Effector memory CD4-positive, alpha-beta T cell (primary cell): ENCODE measurements around the gene TAF4.

Experiments
- DNase-seq, 3 donors: peaks; one replicate each; pipeline ENCODE4 v3.0.0-alpha.2; 2020
- H3K27ac ChIP-seq: 2 replicates; pipeline ENCODE4 v1.7.0; 2013; ENCODE audit warnings: mild to moderate bottlenecking, low read length, moderate library complexity; ENCODE audit not compliant: insufficient read depth, poor library complexity, severe bottlenecking
- H3K27me3 ChIP-seq: replicated peaks from 2 replicates; pipeline ENCODE4 v1.7.0; 2013; ENCODE audit warnings: mild to moderate bottlenecking, low read length; ENCODE audit not compliant: insufficient read depth, control insufficient read depth, poor library complexity, severe bottlenecking
- H3K36me3 ChIP-seq: 2 replicates; pipeline ENCODE4 v1.7.0; 2013; ENCODE audit warnings: mild to moderate bottlenecking, low read length, moderate library complexity; ENCODE audit not compliant: control insufficient read depth, insufficient read depth
- H3K4me1 ChIP-seq: 2 replicates; pipeline ENCODE4 v1.7.0; 2013; ENCODE audit warnings: low read length, mild to moderate bottlenecking; ENCODE audit not compliant: control insufficient read depth, insufficient read depth, poor library complexity, severe bottlenecking
- H3K4me3 ChIP-seq: 2 replicates; pipeline ENCODE4 v1.7.0; 2013; ENCODE audit warnings: low read length, low read depth, mild to moderate bottlenecking; ENCODE audit not compliant: insufficient read depth, poor library complexity, severe bottlenecking
- H3K9me3 ChIP-seq: 2 replicates; pipeline ENCODE4 v1.7.0; 2013; ENCODE audit warnings: mild to moderate bottlenecking, low read length, moderate library complexity; ENCODE audit not compliant: control insufficient read depth

TAF4 gene

DNA sequence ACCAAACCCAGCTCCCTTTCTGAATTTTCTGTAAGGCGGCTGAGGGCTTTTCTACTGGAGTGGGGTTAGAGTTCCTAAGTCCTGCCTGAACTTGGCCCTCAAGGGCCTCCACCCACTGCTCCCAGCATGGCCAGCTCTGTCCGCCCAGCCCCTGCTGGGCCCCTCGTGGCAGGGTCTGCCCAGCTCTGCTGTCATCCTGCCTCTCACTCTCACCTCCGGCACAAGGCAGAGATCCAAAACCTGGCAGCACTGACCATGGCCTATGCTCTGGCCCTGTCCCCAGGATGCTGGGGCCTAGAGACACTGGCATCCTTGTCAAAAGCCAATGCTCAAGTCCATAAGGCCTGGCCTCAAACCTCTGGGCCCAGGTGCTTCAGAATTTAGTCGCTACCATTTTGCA, 61.1 kb downstream of the TAF4 start:
- H3K27ac ChIP-seq, result no peak overlapping the region
- no peak overlapping the region for H3K4me3 ChIP-seq
- no peaks in the 10 kb centered on the region for H3K4me1 ChIP-seq
- peaks cover 78% of the 10 kb centered on the region for H3K36me3 ChIP-seq
- no peak for DNase-seq
- no peaks in the 10 kb centered on the region for H3K27me3 ChIP-seq
- no peaks in the 10 kb centered on the region for H3K9me3 ChIP-seq

DNA sequence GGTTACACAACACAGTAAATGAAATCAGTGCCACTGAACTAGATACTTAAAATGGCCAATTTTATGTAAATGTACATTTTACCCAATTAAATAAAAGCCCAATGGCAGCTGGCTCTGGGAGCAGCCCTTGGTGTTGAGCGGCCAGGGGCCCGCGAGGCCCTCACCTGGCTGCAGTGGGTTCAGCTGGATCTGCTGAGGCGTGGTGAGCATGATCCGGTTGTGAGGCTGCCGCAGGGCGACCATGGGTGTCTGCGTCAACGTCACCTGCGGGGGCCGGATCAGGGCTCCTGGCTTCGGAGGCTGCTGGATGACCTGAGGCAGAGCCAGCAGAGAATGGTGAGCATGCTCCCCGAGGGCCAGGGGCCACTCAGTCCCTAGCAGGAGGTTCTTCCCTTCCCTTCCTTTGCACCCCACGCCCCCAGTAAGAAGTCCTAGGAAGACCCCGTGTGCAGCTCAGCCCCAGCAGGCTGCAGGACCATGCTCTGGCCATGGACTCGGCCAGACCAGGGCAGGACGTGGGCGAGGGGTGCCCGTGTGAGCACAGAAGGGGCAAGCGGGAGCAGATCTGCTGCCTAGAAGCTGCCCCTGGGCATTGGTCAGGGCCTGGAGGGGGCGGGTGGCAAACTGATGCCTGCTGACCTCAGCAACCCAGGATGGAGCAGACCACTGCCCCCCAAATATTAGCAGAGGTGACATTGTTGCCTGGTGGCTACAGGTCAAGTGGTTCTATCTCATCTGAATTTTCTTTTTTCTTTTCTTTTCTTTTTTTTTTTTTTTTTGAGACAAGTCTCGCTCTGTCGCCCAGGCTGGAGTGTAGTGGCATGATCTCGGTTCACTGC, 61.9 kb downstream of the TAF4 start:
- no peak for DNase-seq
- Histone ChIP-seq H3K9me3 (no peaks in the 10 kb centered on the region), H3K27ac (no peak overlapping the region), H3K4me1 (no peaks in the 10 kb centered on the region), H3K27me3 (no peaks in the 10 kb centered on the region), H3K4me3 (no peak overlapping the region), H3K36me3 (peaks cover 80% of the 10 kb centered on the region)

- H3K27ac ChIP-seq, result no peak overlapping the region
- H3K9me3 ChIP-seq, result no peaks in the 10 kb centered on the region
- DNase-seq, result no peak
- H3K4me3 ChIP-seq, result no peak overlapping the region
- H3K36me3 ChIP-seq, result peaks cover 77% of the 10 kb centered on the region
- no peaks in the 10 kb centered on the region for H3K4me1 ChIP-seq
- H3K27me3 ChIP-seq, result no peaks in the 10 kb centered on the region
Measured at GRCh38 chr20:62002882-62003480, 62.7 kb downstream of the TAF4 start.

DNA sequence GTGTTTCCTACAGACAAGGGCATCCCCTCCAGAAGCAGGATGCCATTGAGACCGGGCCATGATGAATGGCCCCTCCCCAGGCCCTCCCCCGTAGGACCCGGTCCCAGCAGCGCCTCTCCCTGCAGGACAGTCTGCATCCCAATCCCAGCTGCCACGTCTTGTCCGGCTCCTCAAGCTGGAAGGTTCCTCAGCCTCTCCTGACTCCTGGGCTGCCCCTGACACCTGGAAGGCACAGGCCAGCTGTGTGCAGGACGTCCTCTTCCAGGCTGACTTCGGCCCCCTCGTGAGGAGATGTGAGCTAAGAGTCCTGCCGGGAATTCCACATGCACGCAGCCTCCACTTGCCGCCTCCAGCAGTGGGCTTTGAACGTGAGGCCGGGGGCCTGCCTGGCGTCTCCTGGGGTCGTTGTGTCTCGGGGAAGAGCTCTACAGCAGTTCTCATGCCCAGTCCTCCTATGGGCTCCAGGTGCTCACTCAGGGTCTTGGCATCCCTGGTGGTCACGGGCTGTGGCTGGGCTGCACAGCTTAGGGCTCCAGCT, 64.4 kb downstream of the TAF4 start:
- Histone ChIP-seq H3K4me1 (no peaks in the 10 kb centered on the region), H3K36me3 (peaks cover 62% of the 10 kb centered on the region), H3K9me3 (no peaks in the 10 kb centered on the region), H3K27ac (no peak overlapping the region), H3K27me3 (no peaks in the 10 kb centered on the region), H3K4me3 (no peak overlapping the region)
- DNase-seq, result no peak

DNA sequence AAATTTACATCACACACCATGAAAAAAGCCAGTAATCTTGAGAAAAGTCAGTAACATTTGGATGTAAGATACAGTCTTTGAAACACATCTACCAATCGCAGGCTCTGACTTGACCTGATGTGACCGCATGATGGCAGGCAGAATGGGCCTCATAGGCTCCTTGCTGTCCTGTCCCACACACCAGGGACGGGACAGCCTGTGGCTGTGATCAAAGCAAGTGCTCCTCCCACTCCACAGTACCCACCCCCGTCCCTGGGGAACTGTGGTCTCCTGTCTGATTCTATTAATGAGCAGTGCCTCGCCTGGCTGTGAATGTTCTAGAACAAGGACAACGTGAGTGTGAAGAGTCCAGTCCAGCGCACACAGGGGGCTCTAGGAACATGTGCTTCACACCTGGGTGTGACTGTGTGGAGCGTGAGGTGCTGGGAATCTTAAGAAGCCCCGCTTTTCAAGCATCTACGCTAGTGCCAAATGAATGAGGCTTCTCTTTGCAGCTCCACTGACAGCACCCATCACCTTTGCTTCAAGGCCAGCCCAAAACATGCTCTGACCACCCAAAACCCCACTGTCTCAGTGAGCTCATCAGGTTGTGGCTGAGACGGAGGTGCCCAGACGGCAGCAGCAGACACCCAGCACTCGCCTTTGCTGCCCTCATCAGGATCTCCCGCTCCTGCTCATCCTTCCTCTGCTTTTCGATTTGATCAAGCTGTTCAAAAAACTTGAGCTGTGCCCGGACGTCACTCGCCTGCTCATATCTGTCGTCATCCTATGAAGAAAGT, 67.1 kb downstream of the TAF4 start:
- H3K36me3 ChIP-seq, result peaks cover 60% of the 10 kb centered on the region
- H3K4me1 ChIP-seq, result no peaks in the 10 kb centered on the region
- H3K27ac ChIP-seq, result no peak overlapping the region

DNA sequence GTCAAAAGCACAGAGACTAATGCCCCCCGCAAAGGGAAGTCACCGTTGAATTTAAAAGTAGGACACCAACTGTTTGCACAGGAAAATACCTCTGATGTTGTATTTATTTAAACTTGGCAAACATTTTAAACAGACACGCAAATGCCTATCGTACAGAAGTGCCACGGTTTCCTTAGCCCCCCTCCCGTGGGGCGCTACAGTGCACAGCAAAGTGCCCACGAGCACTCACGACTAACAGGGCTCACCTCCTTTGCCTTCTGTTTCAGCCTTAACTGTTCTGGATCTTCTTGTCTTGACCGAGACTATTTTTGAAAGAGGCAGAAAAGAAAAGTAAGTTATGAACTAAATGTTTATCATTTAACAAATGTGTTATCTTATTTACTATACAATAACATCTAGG, 67.8 kb downstream of the TAF4 start:
- Histone ChIP-seq H3K9me3 (no peaks in the 10 kb centered on the region), H3K27me3 (no peaks in the 10 kb centered on the region), H3K4me3 (no peak overlapping the region), H3K36me3 (peaks cover 61% of the 10 kb centered on the region), H3K27ac (no peak overlapping the region), H3K4me1 (no peaks in the 10 kb centered on the region)
- no peak for DNase-seq

More for the DNA sequence above, 67.1 kb downstream of the TAF4 start:
- no peaks in the 10 kb centered on the region for H3K27me3 ChIP-seq
- H3K9me3 ChIP-seq, result no peaks in the 10 kb centered on the region
- no peak overlapping the region for H3K4me3 ChIP-seq
- DNase-seq, result no peak

DNA sequence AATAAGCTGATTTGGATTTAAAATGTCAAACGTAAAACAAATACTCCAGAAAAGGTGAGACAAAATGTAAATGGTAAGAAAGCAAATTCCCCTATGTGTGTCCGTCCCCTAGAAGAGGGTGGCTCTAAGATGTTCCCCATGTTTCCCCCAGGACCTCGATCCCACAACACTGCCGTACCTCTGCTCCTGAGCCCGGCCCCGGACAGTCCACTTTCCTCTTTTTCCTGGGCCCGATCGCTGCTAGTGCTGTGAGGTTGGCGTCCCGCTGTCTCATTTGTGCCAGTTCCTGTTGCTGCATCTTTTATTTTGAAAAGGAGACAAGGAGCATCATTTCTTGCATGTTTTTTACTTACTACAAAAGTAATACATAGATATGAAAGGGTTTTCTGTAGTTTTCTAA, 68.3 kb downstream of the TAF4 start:
- H3K27ac ChIP-seq, result no peak overlapping the region
- no peak for DNase-seq
- no peaks in the 10 kb centered on the region for H3K27me3 ChIP-seq
- no peak overlapping the region for H3K4me3 ChIP-seq
- no peaks in the 10 kb centered on the region for H3K9me3 ChIP-seq
- no peaks in the 10 kb centered on the region for H3K4me1 ChIP-seq
- H3K36me3 ChIP-seq, result peaks cover 61% of the 10 kb centered on the region

GRCh38 chr20:61994546-61994945, 71.1 kb downstream of the TAF4 start:
- H3K27ac ChIP-seq, result no peak overlapping the region
- peaks cover 54% of the 10 kb centered on the region for H3K36me3 ChIP-seq
- no peak for DNase-seq
- H3K4me3 ChIP-seq, result no peak overlapping the region
- no peaks in the 10 kb centered on the region for H3K9me3 ChIP-seq
- no peaks in the 10 kb centered on the region for H3K4me1 ChIP-seq
- H3K27me3 ChIP-seq, result no peaks in the 10 kb centered on the region

DNA sequence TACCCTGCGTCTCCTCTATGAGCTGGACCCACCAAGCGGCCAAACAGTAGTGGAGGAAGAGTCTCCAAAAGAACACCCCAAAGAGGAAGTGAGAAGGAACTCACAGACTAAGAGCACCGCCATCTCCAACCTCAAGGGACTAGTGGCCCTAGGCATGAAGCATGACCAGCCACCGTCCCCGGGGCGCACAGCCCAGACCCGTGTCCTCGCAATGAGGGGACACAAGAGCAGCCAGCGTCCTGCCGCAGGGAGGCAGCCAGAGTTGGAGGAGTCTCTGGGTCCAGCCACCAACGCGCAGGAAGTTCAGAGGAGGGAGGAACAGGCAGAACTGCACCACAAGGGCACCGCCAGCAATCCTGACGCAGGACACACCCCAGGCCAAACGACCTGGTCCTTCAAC, 72.6 kb downstream of the TAF4 start:
- Histone ChIP-seq H3K4me3 (no peak overlapping the region), H3K27ac (no peak overlapping the region), H3K4me1 (no peaks in the 10 kb centered on the region), H3K27me3 (no peaks in the 10 kb centered on the region), H3K9me3 (no peaks in the 10 kb centered on the region), H3K36me3 (peaks cover 44% of the 10 kb centered on the region)
- no peak for DNase-seq

DNA sequence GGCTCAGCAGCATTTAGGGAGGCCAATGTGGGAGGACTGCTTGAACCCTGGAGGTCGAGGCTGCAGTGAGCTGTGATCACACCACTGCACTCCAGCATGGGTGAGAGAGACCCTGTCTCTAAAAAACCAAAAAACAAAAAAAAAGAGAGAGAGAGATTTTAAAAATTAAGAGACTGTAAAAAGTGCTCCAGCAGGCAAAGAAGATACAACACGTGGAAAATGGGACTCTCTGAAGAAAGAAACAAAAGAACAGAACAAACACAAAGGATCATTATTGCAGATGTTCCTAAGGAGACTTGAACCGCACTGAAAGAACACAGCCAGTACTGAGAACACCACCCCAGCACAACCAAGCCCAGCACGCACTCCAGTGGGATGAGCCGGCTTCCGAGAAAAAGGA, 74.2 kb downstream of the TAF4 start:
- no peak overlapping the region for H3K4me3 ChIP-seq
- H3K4me1 ChIP-seq, result no peaks in the 10 kb centered on the region
- H3K36me3 ChIP-seq, result peaks cover 52% of the 10 kb centered on the region
- H3K27ac ChIP-seq, result no peak overlapping the region
- no peak for DNase-seq
- H3K27me3 ChIP-seq, result no peaks in the 10 kb centered on the region
- no peaks in the 10 kb centered on the region for H3K9me3 ChIP-seq
